GM12892 (cell line): ENCODE data around the gene NAA40.

Source experiments
- POLR2A ChIP-seq: IDR thresholded peaks from 2 replicates; pipeline ENCODE4 v1.6.1; 2011; ENCODE audit warnings: low read depth, low read length, control low read depth
- POLR2AphosphoS5 ChIP-seq: IDR thresholded peaks from 2 replicates; pipeline ENCODE4 v1.6.1; 2011; ENCODE audit warnings: low read depth, low read length, control low read depth
- TAF1 ChIP-seq: IDR thresholded peaks from 2 replicates; pipeline ENCODE4 v1.6.1; 2011; ENCODE audit warnings: low read depth, mild to moderate bottlenecking, control low read depth, low read length, borderline replicate concordance

- TF ChIP-seq TAF1: no peak
- no peak for TF ChIP-seq POLR2AphosphoS5
- no peak for TF ChIP-seq POLR2A
Measured at GRCh38 chr11:63897459-63898146, 41.2 kb upstream of the NAA40 start.
